Smooth muscle cell of bladder (primary cell): ENCODE measurements around the gene GALK1. TPM values are rescaled to one million over a fixed set of nuclear protein-coding genes. Genes with fewer than 3 reads are reported as not detected.

ENCODE experiments used
- total RNA-seq: library from RNA; depleted of rRNA; stranded (reverse); fragments of >200 nt; gene quantifications from 2 replicates; pipeline ENCODE4 v1.2.3, GENCODE V29; 2014

The GALK1 gene
- total RNA-seq = 43.2 and 49.0 TPM in 2 replicates

GRCh38 chr17:75764711-75765421 is at the start of gene GALK1:
Gene GALK1, minus strand, starts transcription at chr17:75765192. Its CDS starts 56 bp downstream, at chr17:75765136.

GRCh38 chr17:75784473-75785015 is 19.6 kb upstream of the GALK1 start, which contains the start of gene UNK:
Gene UNK, plus strand, starts transcription at chr17:75784806. Its CDS starts 75 bp downstream, at chr17:75784881.

GRCh38 chr17:75720656-75721462 is 44.1 kb downstream of the GALK1 start, which contains the start of gene ITGB4:
Gene ITGB4, plus strand, starts transcription at chr17:75721459. Its CDS starts 3,245 bp downstream, at chr17:75724704.

Other genes with a start within 250 kb of the GALK1 start
- gene CASKIN2, start 249.7 kb downstream of the GALK1 start, total RNA-seq = 3.4 and 5.2 TPM in 2 replicates
- gene TSEN54, start 248.7 kb downstream of the GALK1 start, total RNA-seq = 6.3 and 10.4 TPM in 2 replicates
- 0.14 and 0.37 TPM in 2 replicates for gene LLGL2, start 239.5 kb downstream of the GALK1 start, total RNA-seq
- 2.0 and 3.9 TPM in 2 replicates for gene MYO15B, start 177.4 kb downstream of the GALK1 start, total RNA-seq
- not detected in 2 replicates for gene SMIM5, start 131.8 kb downstream of the GALK1 start, total RNA-seq
- 14.6 and 19.6 TPM in 2 replicates for gene RECQL5, start 98.0 kb downstream of the GALK1 start, total RNA-seq
- 47.8 and 51.7 TPM in 2 replicates for gene SAP30BP, start 97.9 kb downstream of the GALK1 start, total RNA-seq
- gene ITGB4, start 43.7 kb downstream of the GALK1 start, total RNA-seq = 0.28 TPM in 2 replicates
- 10.0 and 15.1 TPM in 2 replicates for gene UNK, start 19.6 kb upstream of the GALK1 start, total RNA-seq
- 0.46 and 0.57 TPM in 2 replicates for gene UNC13D, start 79.2 kb upstream of the GALK1 start, total RNA-seq
- gene WBP2, start 90.1 kb upstream of the GALK1 start, total RNA-seq = 22.3 and 22.5 TPM in 2 replicates
- gene TRIM47, start 113.4 kb upstream of the GALK1 start, total RNA-seq = 12.3 and 14.1 TPM in 2 replicates
- 13.5 and 16.1 TPM in 2 replicates for gene TRIM65, start 131.8 kb upstream of the GALK1 start, total RNA-seq
- gene MRPL38, start 139.7 kb upstream of the GALK1 start, total RNA-seq = 21.4 and 21.9 TPM in 2 replicates
- 8.8 and 15.0 TPM in 2 replicates for gene FBF1, start 175.8 kb upstream of the GALK1 start, total RNA-seq
- 49.1 and 63.6 TPM in 2 replicates for gene ACOX1, start 214.0 kb upstream of the GALK1 start, total RNA-seq
- gene TEN1, start 214.0 kb upstream of the GALK1 start, total RNA-seq = 14.1 and 15.5 TPM in 2 replicates
- 0.71 and 0.92 TPM in 2 replicates for gene CDK3, start 235.7 kb upstream of the GALK1 start, total RNA-seq